Heart right ventricle (tissue), 16 donors: Measurements from ENCODE around the gene KRT32. TPM values are rescaled to one million over a fixed set of nuclear protein-coding genes. Genes with fewer than 3 reads are reported as not detected.
A peak's percentile ranks its signal among the peaks of the same experiment; 100 is the strongest.
"Not testable (repeated sequence)": the region's sequence is repeated elsewhere in the genome, so short reads cannot be mapped to it uniquely, and the experiment has no call there.

Experiments used
- ATAC-seq, 8 donors: fragments of 200-7000 bp; cut with Tn5 transposase; one replicate each; pipeline ENCODE4 v1.9.1; 2020; ENCODE audit warnings: mild to moderate bottlenecking in 8 of 8, moderate library complexity in 8 of 8, moderate number of reproducible peaks in 1 of 8
- DNase-seq, 2 donors: peaks; one replicate each; pipeline ENCODE4 v3.0.0-alpha.2; 2020
- H3K27ac ChIP-seq, 10 donors: fragments of 200-600 bp; sonication (generic) in 2 of 10; one replicate each; pipeline versions ENCODE4 v1.5.0 to v1.8.0; 2020 to 2022; ENCODE audit warnings: mild to moderate bottlenecking in 3 of 10
- H3K27me3 ChIP-seq, 7 donors: fragments of 200-600 bp; one replicate each; pipeline ENCODE4 v1.8.0; 2021 to 2022; ENCODE audit warnings: mild to moderate bottlenecking in 2 of 7
- H3K36me3 ChIP-seq, 9 donors: fragments of 200-600 bp; sonication (generic) in 1 of 9; one replicate each; pipeline versions ENCODE4 v1.5.0 to v1.8.0; 2020 to 2022; ENCODE audit warnings: mild to moderate bottlenecking in 2 of 9
- H3K4me1 ChIP-seq, 9 donors: fragments of 200-600 bp; sonication (generic) in 1 of 9; one replicate each; pipeline versions ENCODE4 v1.5.0 to v1.8.0; 2020 to 2022; ENCODE audit warnings: mild to moderate bottlenecking in 4 of 9
- H3K4me3 ChIP-seq, 10 donors: fragments of 200-600 bp; sonication (generic) in 2 of 10; one replicate each; pipeline versions ENCODE4 v1.5.0 to v1.8.0; 2020 to 2022; ENCODE audit warnings: mild to moderate bottlenecking in 7 of 10, moderate library complexity in 2 of 10
- H3K9me3 ChIP-seq, 11 donors: fragments of 200-600 bp in 10 of 11; sonication (generic) in 2 of 11; one replicate each; pipeline versions ENCODE4 v1.5.0 to v1.8.0; 2013 to 2022; ENCODE audit warnings: mild to moderate bottlenecking in 2 of 11, control low read depth in 1 of 11, moderate library complexity in 1 of 11
- WGBS, 2 donors: extraction: QIAGEN DNeasy Blood & Tissue Kit; methylation state at CpG; one replicate each; pipeline ENCODE4 v1.1.7; 2013; ENCODE audit warnings: inconsistent platforms in 1 of 2; 5-methylcytosine and 5-hydroxymethylcytosine counted together
- intact Hi-C, 10 donors: fragments of 100-400 bp; cut with DNase I; formaldehyde crosslinking; loops; one replicate each; pipeline versions ENCODE4 v1.11.1 to v1.14.2; 2022
- polyA plus RNA-seq, 2 donors: library from polyadenylated mRNA; stranded (reverse); fragments of 200-250 nt; gene quantifications; one replicate each; pipeline ENCODE4 v1.2.3, GENCODE V29; 2013
- total RNA-seq, 10 donors: library from RNA; stranded (reverse); fragmentation: NEBNext Ultra II Directional in 3 of 10; extraction: Animal tissue kit (Norgen Biotek cat#: 25700) in 3 of 10; gene quantifications; one replicate each; pipeline versions ENCODE4 v1.2.1 to v1.2.4, GENCODE V29; 2021 to 2023
- TF ChIP-seq, protein P1 (sequence below), 9 donors: fragments of 200-600 bp; sonication (generic) in 2 of 9; IDR thresholded peaks; one replicate each; pipeline versions ENCODE4 v1.5.0 to v1.8.0; 2021 to 2022; ENCODE audit warnings: antibody characterized with exemption in 9 of 9, mild to moderate bottlenecking in 5 of 9, moderate library complexity in 1 of 9
- donor health status: Arrhythmogenic right ventricular cardiomyopathy.
- donor health status: ischemic (EF 13 %, LVEDD 7.1; RV severe dilation, severe dysfunction).
- donor health status: healthy with polysubstance abuse.
- donor health status: DM: no; HTN: yes; CAD: no.
- donor health status: DM: no; HTN: no; CAD: no.
- donor health status: ischemic (EF 25% LVEDD 6.9; RV normal size, moderate dysfunction).
- donor health status: ischemic (EF 25% LVEDD 5.7; RV mildly dilated, moderate dysfunction).
- donor health status: healthy.
- donor health status: DM: yes; HTN: yes; CAD: no.
- donor health status: Ischemic cardiomyopathy.
- donor health status: ischemic (EF 35%, LVEDD 5.7; RV mildly dilated, moderate dysfunction).
- donor health status: nonischemic (EF 11% LVEDD 7.7; RV severe dilation, severe dysfunction).
- donor health status: DM: yes; HTN: yes; CAD: no.
- donor health status: PGD.
- donor health status: ischemic (EF 29% LVEDD 5.4; RV normal size, mild dysfunction).
- donor health status: nonischemic (EF 23%, LVEDD 6.1; RV moderate dilation, normal function).

Gene KRT32
- total and polyA plus RNA-seq, 12 donors, result 0.14 to 0.22 (median 0.21) TPM; not detected in 9

DNA sequence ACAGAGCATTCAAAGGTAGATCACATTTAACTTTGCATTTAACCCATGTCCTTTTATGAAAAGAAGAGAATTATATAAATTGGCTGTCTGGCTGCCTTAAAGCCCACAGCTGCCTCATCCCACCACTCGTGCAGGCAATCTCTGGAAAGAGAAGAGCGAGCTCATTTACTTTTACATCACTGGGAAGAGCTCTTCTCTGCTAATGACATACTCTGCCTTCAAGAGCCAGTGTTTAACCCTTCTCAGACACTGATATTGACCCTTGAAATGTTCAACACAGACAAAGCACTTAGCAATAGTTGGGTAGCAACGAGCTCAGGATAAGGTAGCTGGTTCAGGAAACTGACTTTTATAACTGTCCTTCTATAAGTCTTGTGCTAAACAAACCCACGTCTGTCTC, 33.2 kb downstream of the KRT32 start:
- ATAC-seq, result peak in 2 of 8 donors; percentile 19 to 52
- peaks cover 0 to 16% (median 13%) of the 10 kb centered on the region in 7 donors for H3K27me3 ChIP-seq
- H3K36me3 ChIP-seq, result no peaks in the 10 kb centered on the region
- no peak overlapping the region for H3K4me3 ChIP-seq
- no peak overlapping the region for H3K27ac ChIP-seq
- peaks cover 0 to 16% (median 0%) of the 10 kb centered on the region in 9 donors for H3K4me1 ChIP-seq
- H3K9me3 ChIP-seq, result no peaks in the 10 kb centered on the region
- 19 to 25% methylated on average over 4 of the region's 4 CpGs for WGBS, 2 donors
- intact Hi-C loops, result no loop called here
- DNase-seq, result no peak
- TF ChIP-seq, protein P1, sequence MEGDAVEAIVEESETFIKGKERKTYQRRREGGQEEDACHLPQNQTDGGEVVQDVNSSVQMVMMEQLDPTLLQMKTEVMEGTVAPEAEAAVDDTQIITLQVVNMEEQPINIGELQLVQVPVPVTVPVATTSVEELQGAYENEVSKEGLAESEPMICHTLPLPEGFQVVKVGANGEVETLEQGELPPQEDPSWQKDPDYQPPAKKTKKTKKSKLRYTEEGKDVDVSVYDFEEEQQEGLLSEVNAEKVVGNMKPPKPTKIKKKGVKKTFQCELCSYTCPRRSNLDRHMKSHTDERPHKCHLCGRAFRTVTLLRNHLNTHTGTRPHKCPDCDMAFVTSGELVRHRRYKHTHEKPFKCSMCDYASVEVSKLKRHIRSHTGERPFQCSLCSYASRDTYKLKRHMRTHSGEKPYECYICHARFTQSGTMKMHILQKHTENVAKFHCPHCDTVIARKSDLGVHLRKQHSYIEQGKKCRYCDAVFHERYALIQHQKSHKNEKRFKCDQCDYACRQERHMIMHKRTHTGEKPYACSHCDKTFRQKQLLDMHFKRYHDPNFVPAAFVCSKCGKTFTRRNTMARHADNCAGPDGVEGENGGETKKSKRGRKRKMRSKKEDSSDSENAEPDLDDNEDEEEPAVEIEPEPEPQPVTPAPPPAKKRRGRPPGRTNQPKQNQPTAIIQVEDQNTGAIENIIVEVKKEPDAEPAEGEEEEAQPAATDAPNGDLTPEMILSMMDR (IDR thresholded peaks at IDR 0.05), result no peak

DNA sequence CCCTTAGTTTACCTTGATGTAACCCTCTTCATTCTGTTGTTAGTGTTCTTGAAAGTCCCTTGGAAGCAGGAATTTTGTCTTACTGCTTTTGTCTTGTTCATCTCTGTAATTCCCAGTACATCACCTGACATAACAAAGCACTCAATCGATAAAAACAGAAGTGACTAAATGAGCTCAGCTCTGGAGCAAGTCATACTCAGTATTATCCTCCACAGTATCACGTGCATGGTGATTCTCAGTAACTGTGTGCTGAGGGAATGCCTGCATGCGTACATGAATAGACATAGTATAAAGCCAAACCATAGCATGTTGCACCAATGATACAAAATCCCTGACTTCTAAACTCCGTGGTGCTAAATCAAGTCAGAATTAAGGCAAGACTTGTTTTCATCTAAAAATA, 33.6 kb downstream of the KRT32 start:
- intact Hi-C loops, result no loop called here
- ATAC-seq, result no peak
- H3K27me3 ChIP-seq, result peaks cover 0 to 16% (median 13%) of the 10 kb centered on the region in 7 donors
- no peaks in the 10 kb centered on the region for H3K9me3 ChIP-seq
- no peak overlapping the region for H3K4me3 ChIP-seq
- 43 to 48% methylated on average over 4 of the region's 4 CpGs for WGBS, 2 donors
- H3K27ac ChIP-seq, result no peak overlapping the region
- H3K36me3 ChIP-seq, result no peaks in the 10 kb centered on the region
- TF ChIP-seq, protein P1 (IDR thresholded peaks at IDR 0.05), result no peak
- DNase-seq, result no peak
- peaks cover 0 to 16% (median 0%) of the 10 kb centered on the region in 9 donors for H3K4me1 ChIP-seq

DNA sequence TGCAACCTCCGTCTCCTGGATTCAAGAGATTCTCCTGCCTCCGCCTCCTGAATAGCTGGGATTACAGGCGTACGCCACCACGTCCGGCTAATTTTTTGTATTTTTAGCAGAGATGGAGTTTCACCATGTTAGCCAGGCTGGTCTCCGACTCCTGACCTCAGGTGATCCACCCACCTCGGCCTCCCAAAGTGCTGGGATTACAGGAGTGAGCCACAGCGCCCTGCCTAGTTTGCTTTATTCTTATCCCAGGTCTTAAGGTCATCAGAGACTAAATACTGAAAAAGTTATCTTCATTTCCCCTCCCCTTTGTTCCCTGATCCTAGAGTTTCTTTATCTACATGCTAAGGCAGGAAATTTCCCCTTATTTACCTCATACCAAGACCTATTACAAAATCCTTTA, 36.8 kb downstream of the KRT32 start:
- ATAC-seq, DNase-seq, H3K9me3 ChIP-seq, intact Hi-C loops, H3K36me3 ChIP-seq, H3K4me3 ChIP-seq, H3K27ac ChIP-seq: not testable (repeated sequence)
- WGBS, 2 donors, result 74 to 83% methylated on average over 9 of the region's 9 CpGs
- Histone ChIP-seq H3K27me3 (peaks cover 0 to 16% (median 13%) of the 10 kb centered on the region in 7 donors), H3K4me1 (peaks cover 0 to 16% (median 0%) of the 10 kb centered on the region in 9 donors)

DNA sequence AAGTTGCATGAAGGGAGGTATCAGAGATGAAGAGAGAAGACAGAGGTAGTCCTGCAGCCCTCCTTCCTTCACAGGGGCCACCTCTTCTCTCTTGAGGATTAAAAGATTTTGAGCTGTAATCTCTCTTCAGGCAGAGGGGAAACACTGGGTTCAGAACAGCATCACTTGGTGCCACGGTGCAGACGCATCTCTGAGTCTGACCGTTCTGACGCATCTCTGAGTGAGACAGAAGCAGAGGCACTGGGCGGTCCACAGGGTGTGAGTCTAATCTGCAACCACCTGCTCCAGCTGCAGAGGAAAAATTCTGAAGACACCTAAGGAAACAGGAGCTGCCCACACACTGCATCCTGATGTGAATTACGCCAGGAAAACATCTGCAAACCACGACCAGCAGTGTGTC, 37.5 kb downstream of the KRT32 start:
- ATAC-seq (no peak), DNase-seq (no peak)
- H3K27me3 ChIP-seq, result peaks cover 0 to 16% (median 13%) of the 10 kb centered on the region in 7 donors
- H3K27ac ChIP-seq, result no peak overlapping the region
- no peak overlapping the region for H3K4me3 ChIP-seq
- H3K4me1 ChIP-seq, result peaks cover 0 to 11% (median 0%) of the 10 kb centered on the region in 9 donors
- TF ChIP-seq, protein P1 (IDR thresholded peaks at IDR 0.05), result no peak
- H3K9me3 ChIP-seq, result no peaks in the 10 kb centered on the region
- H3K36me3 ChIP-seq, result no peaks in the 10 kb centered on the region
- WGBS, 2 donors, result 61 to 62% methylated on average over 7 of the region's 7 CpGs
- intact Hi-C loops, result no loop called here

DNA sequence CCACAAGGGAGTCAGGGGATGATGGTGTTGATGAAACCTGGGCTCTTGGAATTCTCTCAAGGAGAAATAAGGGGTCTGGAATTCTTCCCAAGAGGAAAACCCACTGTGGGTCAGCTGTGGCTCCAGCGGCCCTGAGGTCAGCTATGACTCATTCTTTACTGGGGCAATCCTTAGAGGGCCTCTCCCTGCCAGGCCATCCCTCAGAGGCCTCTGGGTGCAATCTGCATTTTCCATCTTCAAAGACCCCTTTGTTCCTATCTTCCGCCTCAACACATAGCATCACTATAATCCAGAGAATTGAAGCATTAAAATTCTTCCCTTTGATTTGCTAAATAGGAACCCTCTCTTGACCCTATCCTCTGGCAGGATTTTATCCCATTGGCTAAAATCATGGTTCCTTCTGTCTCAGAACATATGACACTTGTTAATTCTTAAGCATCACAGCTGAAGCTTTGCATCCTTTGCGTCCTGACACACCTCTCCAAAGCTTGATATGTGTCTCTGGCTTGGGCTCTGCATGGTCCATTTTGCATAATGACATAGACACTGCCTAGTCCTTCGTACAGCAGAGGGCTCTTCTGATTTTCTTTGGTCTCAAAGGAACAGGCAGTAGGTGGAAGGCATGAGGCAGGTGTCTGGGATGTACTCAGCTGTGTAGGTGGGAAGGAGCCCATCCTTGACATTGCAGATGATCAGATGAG, 38.4 kb downstream of the KRT32 start:
- TF ChIP-seq, protein P1 (IDR thresholded peaks at IDR 0.05), result no peak
- intact Hi-C loops, result no loop called here
- Histone ChIP-seq H3K36me3 (no peaks in the 10 kb centered on the region), H3K4me1 (peaks cover 0 to 2% (median 0%) of the 10 kb centered on the region in 9 donors), H3K9me3 (no peaks in the 10 kb centered on the region), H3K27me3 (peaks cover 0 to 20% (median 13%) of the 10 kb centered on the region in 7 donors), H3K4me3 (no peak overlapping the region), H3K27ac (no peak overlapping the region)
- DNase-seq (no peak), ATAC-seq (no peak)
- WGBS, 2 donors, result 61 to 68% methylated on average over 4 of the region's 4 CpGs
